ENCODE results near the gene UBA3.

DNA sequence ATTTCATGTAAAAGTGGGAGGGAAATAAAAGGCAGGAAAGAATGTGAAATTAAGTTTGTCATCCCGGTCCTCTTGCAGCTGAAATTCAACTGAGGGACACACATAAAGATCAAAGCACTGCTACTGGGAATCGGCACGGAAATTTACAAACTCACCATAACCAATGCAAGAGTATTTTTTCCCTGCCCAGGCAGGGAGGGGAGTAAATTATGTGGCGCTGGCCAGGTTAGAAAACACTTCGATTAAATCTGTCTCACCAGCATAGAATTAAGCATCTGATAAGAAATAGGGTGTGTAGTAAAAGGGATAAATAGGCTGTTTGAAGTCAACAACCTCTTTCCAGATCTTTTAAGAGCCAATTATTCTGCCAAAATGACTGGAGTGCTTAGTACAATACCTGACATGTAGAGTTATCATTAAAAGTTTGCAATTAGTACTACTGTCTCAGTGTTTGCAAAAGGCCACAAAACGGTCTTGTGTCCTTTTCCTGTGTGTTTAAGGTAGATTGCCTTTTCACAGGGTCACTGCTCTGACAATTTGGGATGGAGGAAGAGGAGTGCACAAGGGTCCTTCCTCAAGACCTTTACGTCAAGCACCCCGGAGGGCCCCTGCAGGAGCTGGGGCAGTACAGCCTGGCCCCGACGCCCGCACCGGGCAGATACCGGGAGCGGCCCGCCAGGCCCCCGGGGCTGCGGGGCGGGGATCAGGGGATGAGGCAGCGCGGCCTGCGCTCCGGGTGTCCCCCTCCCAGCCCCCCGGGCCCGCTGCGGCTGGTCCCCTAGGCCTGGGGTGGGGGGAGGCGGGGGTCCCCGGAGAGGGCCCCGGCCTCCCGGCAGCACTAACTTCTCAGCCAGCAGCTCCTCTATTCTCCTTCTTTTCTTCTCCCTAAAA, 651 bp downstream of the UBA3 start:
- TF ChIP-seq, protein P1, sequence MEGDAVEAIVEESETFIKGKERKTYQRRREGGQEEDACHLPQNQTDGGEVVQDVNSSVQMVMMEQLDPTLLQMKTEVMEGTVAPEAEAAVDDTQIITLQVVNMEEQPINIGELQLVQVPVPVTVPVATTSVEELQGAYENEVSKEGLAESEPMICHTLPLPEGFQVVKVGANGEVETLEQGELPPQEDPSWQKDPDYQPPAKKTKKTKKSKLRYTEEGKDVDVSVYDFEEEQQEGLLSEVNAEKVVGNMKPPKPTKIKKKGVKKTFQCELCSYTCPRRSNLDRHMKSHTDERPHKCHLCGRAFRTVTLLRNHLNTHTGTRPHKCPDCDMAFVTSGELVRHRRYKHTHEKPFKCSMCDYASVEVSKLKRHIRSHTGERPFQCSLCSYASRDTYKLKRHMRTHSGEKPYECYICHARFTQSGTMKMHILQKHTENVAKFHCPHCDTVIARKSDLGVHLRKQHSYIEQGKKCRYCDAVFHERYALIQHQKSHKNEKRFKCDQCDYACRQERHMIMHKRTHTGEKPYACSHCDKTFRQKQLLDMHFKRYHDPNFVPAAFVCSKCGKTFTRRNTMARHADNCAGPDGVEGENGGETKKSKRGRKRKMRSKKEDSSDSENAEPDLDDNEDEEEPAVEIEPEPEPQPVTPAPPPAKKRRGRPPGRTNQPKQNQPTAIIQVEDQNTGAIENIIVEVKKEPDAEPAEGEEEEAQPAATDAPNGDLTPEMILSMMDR (IDR thresholded peaks at IDR 0.05), result no peak
- no peak for TF ChIP-seq POLR2A (IDR thresholded peaks at IDR 0.05)

All from uterus (tissue), 2 donors.